B cell (primary cell): ENCODE measurements around the gene RPL6. TPM values are rescaled to one million over a fixed set of nuclear protein-coding genes. Genes with fewer than 3 reads are reported as not detected.

Experiments
- ATAC-seq: fragments of 200-7000 bp; cut with Tn5 transposase; one replicate; pipeline ENCODE4 v1.10.0; 2021; ENCODE audit warnings: low read depth, mild to moderate bottlenecking, moderate number of reproducible peaks, moderate library complexity
- CTCF ChIA-PET: fragments of 350-600 bp; sonication (Branson Sonifier 250); formaldehyde crosslinking; loops from one replicate; lab custom pipeline; 2021; ENCODE audit warnings: antibody characterized with exemption, inconsistent platforms; lab: Charles Lee
- POLR2A ChIA-PET: fragments of 350-600 bp; sonication (Branson Sonifier 250); formaldehyde crosslinking; loops from one replicate; lab custom pipeline; 2021; ENCODE audit warnings: antibody characterized with exemption; lab: Charles Lee
- DNase-seq: peaks from one replicate; pipeline ENCODE4 v3.0.0; 2013
- H2AFZ ChIP-seq: 2 replicates; pipeline ENCODE4 v1.6.1; 2012; ENCODE audit warnings: mild to moderate bottlenecking, low read depth, low read length; ENCODE audit not compliant: insufficient read depth, poor library complexity, severe bottlenecking
- H3K27ac ChIP-seq, 2 donors: 1 replicate in 1 of 2; 2 replicates in 1 of 2; pipeline ENCODE4 v1.5.1; 2012 to 2013; ENCODE audit warnings: low read length in 2 of 2, mild to moderate bottlenecking in 2 of 2, moderate library complexity in 1 of 2
- H3K27me3 ChIP-seq, 4 experiments: fragments of 200-600 bp in 1 of 4; sonication (generic) in 1 of 4; replicated peaks in 1 of 4; 1 replicate in 2 of 4; 2 replicates in 2 of 4; pipeline versions ENCODE4 v1.6.1 to v1.7.0; 2013 to 2016; ENCODE audit warnings: low read length in 3 of 4, mild to moderate bottlenecking in 2 of 4, mixed read lengths in 1 of 4, moderate library complexity in 1 of 4; ENCODE audit not compliant: insufficient read depth in 4 of 4, control insufficient read depth in 3 of 4; ENCODE audit errors: control extremely low read depth in 1 of 4
- H3K36me3 ChIP-seq, 2 experiments: replicated peaks in 1 of 2; 1 replicate in 1 of 2; 2 replicates in 1 of 2; pipeline versions ENCODE4 v1.6.1 to v1.7.1; 2013; ENCODE audit warnings: low read length in 1 of 2; ENCODE audit not compliant: insufficient read depth in 2 of 2, control insufficient read depth in 1 of 2; ENCODE audit errors: control extremely low read depth in 1 of 2, extremely low read depth in 1 of 2
- H3K4me1 ChIP-seq, 2 donors: fragments of 200-600 bp in 1 of 2; sonication (generic) in 1 of 2; 1 replicate in 1 of 2; 2 replicates in 1 of 2; pipeline versions ENCODE4 v1.5.1 to v1.6.1; 2013 to 2017; ENCODE audit warnings: low read length in 2 of 2; ENCODE audit not compliant: control insufficient read depth in 2 of 2, insufficient read depth in 2 of 2
- H3K4me2 ChIP-seq: replicated peaks from 2 replicates; pipeline ENCODE3; 2012; ENCODE audit warnings: mild to moderate bottlenecking, low read depth, low read length; ENCODE audit not compliant: poor library complexity, severe bottlenecking
- H3K4me3 ChIP-seq, 5 experiments: fragments of 200-600 bp in 1 of 5; sonication (generic) in 1 of 5; 1 replicate in 3 of 5; 2 replicates in 2 of 5; pipeline versions ENCODE4 v1.5.1 to v1.7.0; 2011 to 2016; ENCODE audit warnings: low read length in 4 of 5, mild to moderate bottlenecking in 4 of 5, low read depth in 2 of 5, control low read depth in 1 of 5, moderate library complexity in 1 of 5; ENCODE audit not compliant: insufficient read depth in 1 of 5; ENCODE audit errors: control extremely low read depth in 1 of 5, extremely low read depth in 1 of 5
- H3K79me2 ChIP-seq: fragments of 200-600 bp; sonication (generic); one replicate; pipeline ENCODE4 v1.6.0; 2016; ENCODE audit warnings: low read length; ENCODE audit not compliant: control insufficient read depth, insufficient read depth
- H3K9ac ChIP-seq: fragments of 200-600 bp; sonication (generic); 2 replicates; pipeline ENCODE4 v1.6.1; 2017; ENCODE audit warnings: mild to moderate bottlenecking, low read length, moderate library complexity
- H3K9me3 ChIP-seq, 3 donors: one replicate each; pipeline versions ENCODE4 v1.6.1 to v1.7.1; 2013; ENCODE audit warnings: low read length in 2 of 3; ENCODE audit not compliant: control insufficient read depth in 2 of 3, insufficient read depth in 1 of 3; ENCODE audit errors: control extremely low read depth in 1 of 3
- H4K20me1 ChIP-seq: 2 replicates; pipeline ENCODE4 v1.6.0; 2012; ENCODE audit warnings: mild to moderate bottlenecking, low read length; ENCODE audit not compliant: insufficient read depth, control insufficient read depth, poor library complexity, severe bottlenecking
- H3K27ac Mint-ChIP-seq: one replicate; pipeline ENCODE4 v1.8.0; 2021; ENCODE audit warnings: mixed read lengths
- H3K27me3 Mint-ChIP-seq: one replicate; pipeline ENCODE4 v1.8.0; 2021; ENCODE audit warnings: mixed read lengths
- H3K4me1 Mint-ChIP-seq: one replicate; pipeline ENCODE4 v1.8.0; 2021; ENCODE audit warnings: mixed read lengths
- H3K4me3 Mint-ChIP-seq: one replicate; pipeline ENCODE4 v1.8.0; 2021; ENCODE audit warnings: mixed read lengths
- H3K9me3 Mint-ChIP-seq: one replicate; pipeline ENCODE4 v1.8.0; 2022; ENCODE audit warnings: mixed read lengths; ENCODE audit not compliant: insufficient read depth
- EZH2 ChIP-seq: IDR thresholded peaks from 2 replicates; pipeline ENCODE4 v1.6.1; 2012; ENCODE audit warnings: borderline replicate concordance, low read depth, mild to moderate bottlenecking, moderate library complexity, low read length; ENCODE audit not compliant: insufficient read depth, poor library complexity, severe bottlenecking
- WGBS: methylation state at CpG from one replicate; pipeline ENCODE4 v1.1.5; 2013; ENCODE audit warnings: missing lambda C conversion rate; ENCODE audit not compliant: insufficient coverage; 5-methylcytosine and 5-hydroxymethylcytosine counted together
- intact Hi-C: fragments of 100-400 bp; cut with micrococcal nuclease; formaldehyde crosslinking; loops from one replicate; pipeline ENCODE4 v1.10.0; 2022
- polyA plus RNA-seq: library from polyadenylated mRNA; depleted of rRNA; stranded (reverse); fragments of >200 nt; gene quantifications from 2 replicates; pipeline ENCODE4 v1.2.3, GENCODE V29; 2012
- total RNA-seq, 2 donors: library from RNA; stranded (reverse); fragments of 120-200 nt in 1 of 2; gene quantifications; 1 replicate in 1 of 2; 2 replicates in 1 of 2; pipeline versions ENCODE4 v1.2.3 to v1.2.4, GENCODE V29; 2013 to 2022
- TF ChIP-seq, protein P1 (sequence below): fragments of 200-600 bp; IDR thresholded peaks from one replicate; pipeline ENCODE4 v1.8.0; 2022; ENCODE audit warnings: antibody characterized with exemption, mild to moderate bottlenecking

RPL6 gene
- total and polyA plus RNA-seq, 2 donors (not counting 1 experiment from before 2014, with no cell fraction given) = 1,336 to 1,621 TPM

DNA sequence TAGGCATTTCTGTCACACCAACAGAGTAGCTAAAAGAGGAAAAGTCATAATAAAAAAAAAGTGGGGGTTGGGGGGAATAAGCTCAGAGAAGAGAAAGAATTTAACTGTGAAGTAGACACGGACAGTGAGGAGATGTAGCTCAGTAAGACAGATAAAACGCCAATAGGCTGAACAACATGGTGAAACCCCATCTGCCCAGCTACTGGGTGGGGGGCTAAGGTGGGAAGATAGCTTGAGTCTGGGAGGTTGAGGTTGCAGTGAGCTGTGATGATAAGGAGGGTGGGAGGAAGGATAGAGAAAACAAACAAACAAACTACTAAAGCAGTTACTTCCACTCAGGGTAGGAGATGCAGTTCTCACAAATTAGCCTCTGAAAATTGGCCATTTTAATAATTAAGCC lies 52.2 kb downstream of the RPL6 start:
- Histone ChIP-seq H3K4me1 (peaks cover 35% of the 10 kb centered on the region in 2 donors), H2AFZ (no peak overlapping the region), H3K9me3 (peaks cover 0 to 9% (median 0%) of the 10 kb centered on the region in 3 donors), H3K4me3 (no peak overlapping the region), H3K27ac (peak overlapping the region in 1 of 2 donors; percentile 44), H3K4me2 (no peak overlapping the region), H3K27me3 (no peaks in the 10 kb centered on the region), H3K79me2 (peaks cover 96% of the 10 kb centered on the region), H3K9ac (no peak overlapping the region), H4K20me1 (peaks cover 2% of the 10 kb centered on the region), H3K36me3 (no peaks in the 10 kb centered on the region)
- H3K27ac Mint-ChIP-seq = no peak overlapping the region
- H3K4me1 Mint-ChIP-seq = peaks cover 48% of the 10 kb centered on the region
- ATAC-seq (no peak), DNase-seq (no peak)
- no peaks in the 10 kb centered on the region for H3K9me3 Mint-ChIP-seq
- H3K4me3 Mint-ChIP-seq = no peak overlapping the region
- WGBS = 68% methylated on average over 2 of the region's 2 CpGs
- TF ChIP-seq EZH2 = no peak
- TF ChIP-seq, protein P1, sequence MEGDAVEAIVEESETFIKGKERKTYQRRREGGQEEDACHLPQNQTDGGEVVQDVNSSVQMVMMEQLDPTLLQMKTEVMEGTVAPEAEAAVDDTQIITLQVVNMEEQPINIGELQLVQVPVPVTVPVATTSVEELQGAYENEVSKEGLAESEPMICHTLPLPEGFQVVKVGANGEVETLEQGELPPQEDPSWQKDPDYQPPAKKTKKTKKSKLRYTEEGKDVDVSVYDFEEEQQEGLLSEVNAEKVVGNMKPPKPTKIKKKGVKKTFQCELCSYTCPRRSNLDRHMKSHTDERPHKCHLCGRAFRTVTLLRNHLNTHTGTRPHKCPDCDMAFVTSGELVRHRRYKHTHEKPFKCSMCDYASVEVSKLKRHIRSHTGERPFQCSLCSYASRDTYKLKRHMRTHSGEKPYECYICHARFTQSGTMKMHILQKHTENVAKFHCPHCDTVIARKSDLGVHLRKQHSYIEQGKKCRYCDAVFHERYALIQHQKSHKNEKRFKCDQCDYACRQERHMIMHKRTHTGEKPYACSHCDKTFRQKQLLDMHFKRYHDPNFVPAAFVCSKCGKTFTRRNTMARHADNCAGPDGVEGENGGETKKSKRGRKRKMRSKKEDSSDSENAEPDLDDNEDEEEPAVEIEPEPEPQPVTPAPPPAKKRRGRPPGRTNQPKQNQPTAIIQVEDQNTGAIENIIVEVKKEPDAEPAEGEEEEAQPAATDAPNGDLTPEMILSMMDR = no peak
- intact Hi-C loops = no loop called here
- ChIA-PET POLR2A (no interaction called here), CTCF (interaction anchor here (3.1 kb wide), 1 partner anchor 30 kb away, joined by 8 read pairs; no protein-coding TSS in a partner anchor)
- no peaks in the 10 kb centered on the region for H3K27me3 Mint-ChIP-seq

Other genes with a start within 250 kb of the RPL6 start
- 92.2 and 93.1 TPM in 2 replicates for gene HECTD4, start 27.2 kb downstream of the RPL6 start, total RNA-seq
- 46.4 and 54.1 TPM in 2 replicates for gene HECTD4, start 27.2 kb downstream of the RPL6 start, polyA plus RNA-seq
- gene PTPN11, start 9.3 kb upstream of the RPL6 start, total RNA-seq = 49.8 and 53.1 TPM in 2 replicates
- gene PTPN11, start 9.3 kb upstream of the RPL6 start, polyA plus RNA-seq = 7.8 and 12.1 TPM in 2 replicates